Measurements from ENCODE around the gene MRPS2.
"Not testable (repeated sequence)": the region's sequence is repeated elsewhere in the genome, so short reads cannot be mapped to it uniquely, and the experiment has no call there.

MRPS2 gene

DNA sequence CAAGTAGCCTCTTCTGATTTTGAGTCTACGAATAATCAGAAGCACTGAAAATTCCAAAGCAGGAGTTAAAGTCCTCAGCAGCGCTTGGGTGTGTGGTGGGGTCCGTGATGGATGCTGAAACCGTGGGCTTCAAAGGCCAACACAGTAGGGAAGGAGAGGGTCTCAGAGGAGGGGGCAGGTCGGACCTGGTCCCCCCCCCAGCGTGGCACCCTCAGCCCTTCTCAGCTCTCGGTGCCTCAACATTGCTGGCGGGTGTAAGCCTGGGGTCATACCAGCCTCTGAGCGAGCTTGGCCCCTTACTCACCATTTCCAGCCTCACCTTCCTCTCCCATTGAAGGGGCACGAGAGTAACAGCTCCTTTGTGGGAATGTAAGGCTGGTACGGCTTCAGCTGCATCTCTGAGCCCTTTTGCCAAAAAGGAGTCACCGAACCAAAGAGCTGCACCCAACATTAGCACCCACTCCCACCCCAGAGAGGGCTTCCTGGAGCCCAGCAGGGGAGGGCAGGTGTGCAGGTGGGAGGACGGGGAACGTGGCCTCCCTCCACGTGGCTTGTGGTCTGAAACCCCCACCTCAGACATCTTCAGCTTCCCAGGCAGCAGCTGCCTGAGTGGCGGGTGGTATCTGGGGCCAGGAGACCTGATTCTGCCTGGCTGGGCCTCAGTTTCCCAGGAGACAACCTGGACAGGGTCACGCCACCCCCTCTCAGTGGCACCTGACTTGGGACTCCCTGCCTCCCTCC lies 14.0 kb downstream of the MRPS2 start:
- no peak for DNase-seq (ENCODE audit: low read depth)

DNA sequence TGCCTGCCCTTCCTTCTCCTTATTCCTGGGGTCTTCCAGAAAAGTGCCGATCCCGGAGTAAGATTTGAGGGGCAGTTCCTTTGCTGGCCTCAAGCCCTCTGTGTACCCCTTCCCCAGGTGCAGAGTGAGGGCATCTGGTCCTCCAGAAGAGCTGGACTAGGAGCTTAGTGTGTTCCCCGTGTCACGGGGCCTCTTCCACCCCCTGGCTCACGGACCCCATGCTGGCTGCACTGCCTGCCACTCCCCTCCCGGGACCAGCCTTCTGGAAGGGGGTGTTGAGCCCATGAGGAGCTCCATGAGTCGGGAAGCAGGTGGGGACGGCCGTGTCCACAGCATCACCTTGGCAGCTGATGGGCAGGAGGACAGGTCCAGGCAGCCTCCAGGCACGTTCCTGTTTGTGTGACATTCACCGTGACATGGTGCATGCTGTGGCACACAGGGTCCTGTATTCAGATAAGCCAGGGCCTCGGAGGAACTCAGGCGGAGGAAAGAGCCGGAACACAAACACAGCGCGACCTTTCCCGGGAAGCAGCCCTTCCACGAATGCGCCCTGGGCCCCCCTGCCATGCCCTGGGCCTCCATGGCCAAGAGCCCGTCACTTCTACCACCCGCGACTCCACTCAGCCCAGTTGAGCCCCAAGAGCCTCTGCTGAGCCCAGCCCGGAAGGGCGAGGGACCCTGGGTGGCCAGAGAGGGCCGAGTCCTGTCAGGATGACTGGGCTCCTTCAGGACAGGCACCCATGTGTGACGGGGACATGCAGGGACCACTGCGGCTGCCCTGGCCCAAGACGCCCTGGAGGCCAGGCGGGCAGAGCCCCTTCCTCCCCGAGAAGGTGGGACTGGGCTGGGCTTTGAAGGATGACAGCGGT lies 14.8 kb downstream of the MRPS2 start:
- DNase-seq (ENCODE audit: low read depth): no peak

DNA sequence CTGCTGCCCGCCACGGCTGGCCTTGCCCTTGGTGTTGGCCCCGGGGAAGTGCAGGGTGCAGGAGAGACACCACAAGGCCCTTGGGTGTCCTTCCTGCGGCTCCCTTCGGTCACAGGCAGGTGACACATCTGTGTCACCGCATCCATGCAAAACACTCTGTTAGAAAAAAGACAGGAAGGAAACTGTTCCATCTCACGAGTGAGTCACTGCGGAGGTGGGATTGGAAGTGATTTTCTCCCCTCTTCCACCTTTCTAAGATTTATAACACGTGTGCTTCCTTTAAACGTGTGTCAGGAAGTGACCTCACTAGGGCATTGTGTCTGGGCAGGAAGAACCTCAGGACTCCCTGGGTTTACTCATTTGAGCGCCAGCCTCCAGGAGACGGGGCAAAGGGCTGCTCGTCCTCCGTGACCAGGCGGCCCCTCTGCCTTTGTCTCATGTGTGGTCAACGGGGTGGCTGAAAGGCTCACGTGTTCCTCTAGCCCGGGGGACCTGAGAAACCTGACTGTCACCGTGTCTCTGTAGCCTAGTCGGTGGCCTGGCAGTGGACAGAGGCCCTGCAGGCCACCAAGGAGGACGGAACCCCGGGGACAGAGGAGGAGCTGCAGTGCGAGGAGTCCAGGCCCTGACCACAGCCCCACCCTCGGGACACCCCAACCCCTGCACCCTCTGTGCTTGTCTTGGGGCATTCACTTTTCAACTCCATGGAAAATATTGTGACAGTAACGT lies 15.8 kb downstream of the MRPS2 start:
- no peak for DNase-seq (ENCODE audit: low read depth)

DNA sequence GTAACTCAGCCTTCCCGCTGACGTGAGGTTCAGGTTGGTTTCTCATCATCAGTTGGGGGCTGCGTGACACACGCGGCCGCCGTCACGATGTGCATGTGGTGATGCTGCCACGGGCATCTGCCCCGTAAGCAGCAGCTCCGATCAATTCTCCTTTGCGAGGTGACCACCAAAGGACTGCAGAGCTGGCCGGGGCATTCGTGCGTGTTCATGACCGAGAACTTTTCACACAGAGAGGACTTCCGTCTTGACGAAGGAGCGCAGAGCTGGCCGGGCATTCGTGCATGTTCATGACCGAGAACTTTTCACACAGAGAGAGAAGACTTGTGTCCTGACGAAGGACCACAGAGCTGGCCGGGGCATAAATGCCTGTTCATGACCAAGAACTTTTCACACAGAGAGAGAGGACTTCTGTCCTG lies 16.9 kb downstream of the MRPS2 start:
- DNase-seq (ENCODE audit: low read depth): no peak

DNA sequence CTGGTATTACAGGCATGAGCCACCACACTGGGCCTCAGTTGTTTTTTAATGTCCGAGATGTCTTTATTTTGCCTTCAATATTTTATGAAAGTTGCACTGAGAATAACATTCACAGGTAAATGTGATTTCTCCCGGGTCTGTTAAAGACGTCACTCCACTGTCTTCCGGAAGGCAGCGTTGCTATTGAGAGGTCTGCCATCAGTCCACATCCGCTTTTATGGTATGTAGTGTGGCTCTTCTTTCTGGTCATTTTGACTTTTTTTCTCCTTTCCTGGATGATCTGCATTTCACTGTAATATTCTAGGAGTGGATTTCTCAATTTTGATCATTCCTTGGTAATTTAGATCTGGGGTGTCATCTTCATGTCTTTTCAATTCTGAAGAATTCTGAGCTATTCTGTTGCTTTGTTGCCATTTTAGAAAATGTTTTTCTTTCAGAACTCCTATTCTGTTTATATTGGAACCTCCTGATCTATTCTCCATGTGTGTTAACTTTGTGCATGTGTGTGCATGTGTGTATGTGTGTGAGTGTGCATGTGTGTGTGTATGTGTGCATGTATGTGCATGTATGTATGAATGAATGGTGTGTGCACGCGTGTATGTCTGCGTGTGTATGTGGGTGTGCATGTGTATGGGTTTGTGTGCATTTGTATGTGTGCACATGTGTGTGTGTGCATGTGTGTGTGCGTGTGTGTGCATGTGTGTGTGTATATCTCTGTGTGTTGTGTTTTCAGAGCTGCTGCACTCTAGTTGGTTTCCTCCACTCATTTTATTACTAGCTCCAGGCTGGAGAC lies 18.9 kb downstream of the MRPS2 start:
- no peak for DNase-seq (ENCODE audit: low read depth)

DNA sequence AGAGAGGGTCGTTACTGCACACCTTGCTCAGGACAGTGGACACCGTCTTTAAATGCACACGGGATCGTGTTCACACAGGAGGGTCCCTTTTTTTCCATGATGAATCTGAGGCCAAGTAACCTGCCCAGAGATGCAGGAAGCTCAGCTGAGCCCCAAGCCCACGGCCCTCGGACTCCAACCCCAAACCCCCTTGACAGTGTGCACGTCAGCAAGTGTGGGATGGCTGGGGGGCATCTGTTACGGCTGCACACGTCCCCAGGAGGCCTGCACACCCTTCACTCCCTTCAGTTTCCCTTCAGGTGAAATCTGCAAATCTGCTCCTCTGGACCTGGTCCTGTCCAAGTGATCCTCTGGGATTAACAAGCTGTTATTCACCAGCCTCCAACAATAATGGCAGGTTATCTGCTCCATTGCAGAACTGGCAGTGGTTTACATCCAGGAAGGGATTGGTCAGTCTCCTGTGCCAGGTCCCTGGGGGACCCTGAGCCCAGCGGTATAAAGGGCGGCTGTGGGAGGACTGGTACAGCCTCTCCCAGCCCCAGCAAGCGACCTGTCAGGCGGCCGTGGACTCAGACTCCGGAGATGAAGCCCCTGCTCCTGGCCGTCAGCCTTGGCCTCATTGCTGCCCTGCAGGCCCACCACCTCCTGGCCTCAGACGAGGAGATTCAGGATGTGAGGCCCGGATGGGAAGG lies 20.6 kb downstream of the MRPS2 start, which contains the start of gene LCN1:
TSS of gene LCN1 (plus strand) at position 525 of the 692 bp plus-strand sequence. CDS start at position 583, 58 bp downstream.
- DNase-seq (ENCODE audit: low read depth): no peak

DNA sequence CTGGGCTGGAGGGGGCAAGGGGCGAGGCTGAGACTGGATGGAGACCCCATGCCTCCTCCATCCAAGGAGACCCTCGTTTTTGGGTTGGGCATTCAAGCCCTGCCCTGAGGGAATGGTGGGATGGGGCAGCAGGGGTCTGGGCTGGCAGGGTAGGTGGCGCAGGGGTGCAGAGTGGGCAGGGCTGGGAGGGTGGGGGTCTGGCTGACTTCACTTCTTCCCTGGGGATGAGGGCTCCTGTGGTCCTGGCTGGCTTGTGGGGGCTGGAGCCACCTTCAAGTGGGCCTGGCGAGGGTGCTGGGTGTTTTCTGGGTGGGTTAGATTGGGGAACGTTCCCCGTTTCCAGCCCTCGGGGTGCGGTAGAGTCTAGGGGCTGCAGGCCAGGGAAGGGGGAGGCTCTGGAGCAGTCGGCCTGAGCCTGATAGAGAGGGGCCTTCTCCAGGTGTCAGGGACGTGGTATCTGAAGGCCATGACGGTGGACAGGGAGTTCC lies 21.2 kb downstream of the MRPS2 start:
- no peak for DNase-seq (ENCODE audit: low read depth)

DNA sequence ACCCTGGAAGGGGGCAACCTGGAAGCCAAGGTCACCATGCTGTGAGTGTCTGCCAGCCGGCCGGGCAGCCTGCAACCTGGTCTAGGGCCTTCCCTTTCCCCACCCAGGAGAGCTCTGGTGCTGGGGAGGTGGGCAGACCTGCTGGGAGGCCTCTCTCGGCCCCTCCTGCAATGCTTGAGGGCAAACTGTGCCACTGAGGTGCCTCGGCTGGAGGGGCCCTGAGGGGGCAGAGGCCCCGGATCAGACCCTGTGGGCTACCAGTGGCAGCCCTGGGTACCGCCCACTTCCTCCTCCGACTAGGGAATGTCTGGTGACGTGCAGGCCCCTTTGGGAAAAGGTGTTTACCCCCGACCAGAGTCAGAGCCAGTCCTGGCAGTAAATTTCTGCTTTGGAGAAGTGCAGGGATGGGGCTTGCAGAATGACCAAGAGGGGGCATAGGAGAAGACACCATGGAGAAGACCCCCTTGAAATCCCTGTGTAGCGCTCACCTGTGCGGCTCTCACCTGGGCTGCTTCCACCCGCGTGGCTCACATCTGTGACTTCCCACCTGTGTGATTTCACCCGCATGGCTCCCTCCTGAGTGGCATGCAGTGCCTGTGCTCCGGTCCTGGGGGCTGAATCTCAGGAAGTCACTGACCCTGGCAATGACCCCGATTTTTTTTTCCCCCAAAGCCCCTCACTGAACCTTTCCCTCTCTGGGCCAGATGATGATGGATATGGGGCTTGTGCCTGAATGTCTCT lies 21.8 kb downstream of the MRPS2 start:
- no peak for DNase-seq (ENCODE audit: low read depth)

DNA sequence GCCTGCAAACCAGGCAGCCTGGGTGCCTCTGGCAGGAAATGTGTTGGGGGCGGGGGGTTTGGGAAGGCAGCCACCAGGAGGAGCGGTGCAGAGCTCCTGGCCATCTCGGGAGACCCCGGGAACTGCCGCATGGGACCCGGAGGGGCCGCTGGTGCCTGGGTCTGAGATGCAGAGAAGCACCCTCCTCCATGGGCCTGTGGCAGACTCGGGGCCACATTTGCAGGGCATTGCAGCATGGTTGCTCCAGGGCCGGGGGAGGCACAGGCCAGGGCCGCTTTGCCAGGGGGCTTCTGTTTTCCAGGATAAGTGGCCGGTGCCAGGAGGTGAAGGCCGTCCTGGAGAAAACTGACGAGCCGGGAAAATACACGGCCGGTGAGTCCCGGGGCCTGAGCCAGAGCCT lies 22.4 kb downstream of the MRPS2 start:
- DNase-seq (ENCODE audit: low read depth): no peak

DNA sequence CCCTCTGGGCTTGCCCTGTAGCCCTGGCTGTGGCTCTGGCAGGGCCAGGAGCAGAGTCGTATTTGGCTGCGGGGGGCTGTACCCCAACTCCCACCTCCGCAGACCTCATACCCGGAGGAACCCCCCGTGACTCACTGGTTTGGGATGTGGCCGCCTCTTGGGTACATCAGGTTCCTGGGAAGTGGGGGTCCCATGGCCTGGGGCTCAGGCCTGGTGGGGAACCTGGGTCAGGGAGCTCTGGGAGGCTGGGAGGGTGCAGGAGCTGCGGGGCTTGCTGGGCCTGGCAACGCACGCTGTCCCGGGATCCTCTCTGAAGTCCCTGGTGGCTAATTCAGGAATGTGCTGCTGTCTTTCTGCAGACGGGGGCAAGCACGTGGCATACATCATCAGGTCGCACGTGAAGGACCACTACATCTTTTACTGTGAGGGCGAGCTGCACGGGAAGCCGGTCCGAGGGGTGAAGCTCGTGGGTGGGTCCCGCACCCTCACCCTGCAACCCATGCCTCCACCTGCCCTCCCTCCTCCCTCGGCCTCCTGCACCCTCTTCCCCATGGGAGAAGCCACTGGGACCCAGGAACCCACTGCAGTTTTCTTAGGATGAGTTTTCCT lies 23.1 kb downstream of the MRPS2 start:
- no peak for DNase-seq (ENCODE audit: low read depth)

DNA sequence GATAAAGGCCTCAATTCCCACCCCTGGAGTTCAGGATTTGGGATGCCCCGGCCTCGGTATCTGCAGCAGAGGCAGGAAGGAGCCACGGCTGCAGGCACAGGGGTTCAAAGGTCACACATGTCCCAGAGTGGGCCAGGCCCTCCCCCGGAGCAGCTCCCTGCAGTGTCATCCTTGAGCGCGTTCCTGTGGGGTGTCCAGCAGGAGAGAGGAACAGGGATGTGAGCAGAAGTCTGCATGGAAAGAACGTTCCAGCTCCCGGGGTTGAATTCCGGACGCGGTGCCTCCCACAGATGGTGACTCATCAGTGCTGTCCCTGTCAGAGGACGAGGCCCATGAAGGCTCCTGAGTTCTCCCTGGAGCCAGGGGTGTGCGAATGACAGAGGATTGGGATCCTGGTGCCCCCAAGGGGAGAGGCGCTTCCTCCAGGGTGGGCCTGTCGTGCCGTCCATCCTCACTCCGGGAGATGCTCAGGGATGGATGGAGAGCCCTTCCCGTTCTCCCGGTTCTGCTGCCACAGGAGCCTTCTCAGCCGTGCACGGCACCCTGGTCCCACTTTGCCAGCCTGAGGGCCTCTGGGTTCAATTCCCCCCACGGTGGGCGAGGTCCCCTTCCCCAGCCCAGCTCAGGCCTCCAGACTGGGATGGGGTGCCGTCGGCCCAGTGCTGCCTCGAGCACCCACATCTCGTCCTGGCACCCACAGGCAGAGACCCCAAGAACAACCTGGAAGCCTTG lies 23.8 kb downstream of the MRPS2 start:
- no peak for DNase-seq (ENCODE audit: low read depth)

DNA sequence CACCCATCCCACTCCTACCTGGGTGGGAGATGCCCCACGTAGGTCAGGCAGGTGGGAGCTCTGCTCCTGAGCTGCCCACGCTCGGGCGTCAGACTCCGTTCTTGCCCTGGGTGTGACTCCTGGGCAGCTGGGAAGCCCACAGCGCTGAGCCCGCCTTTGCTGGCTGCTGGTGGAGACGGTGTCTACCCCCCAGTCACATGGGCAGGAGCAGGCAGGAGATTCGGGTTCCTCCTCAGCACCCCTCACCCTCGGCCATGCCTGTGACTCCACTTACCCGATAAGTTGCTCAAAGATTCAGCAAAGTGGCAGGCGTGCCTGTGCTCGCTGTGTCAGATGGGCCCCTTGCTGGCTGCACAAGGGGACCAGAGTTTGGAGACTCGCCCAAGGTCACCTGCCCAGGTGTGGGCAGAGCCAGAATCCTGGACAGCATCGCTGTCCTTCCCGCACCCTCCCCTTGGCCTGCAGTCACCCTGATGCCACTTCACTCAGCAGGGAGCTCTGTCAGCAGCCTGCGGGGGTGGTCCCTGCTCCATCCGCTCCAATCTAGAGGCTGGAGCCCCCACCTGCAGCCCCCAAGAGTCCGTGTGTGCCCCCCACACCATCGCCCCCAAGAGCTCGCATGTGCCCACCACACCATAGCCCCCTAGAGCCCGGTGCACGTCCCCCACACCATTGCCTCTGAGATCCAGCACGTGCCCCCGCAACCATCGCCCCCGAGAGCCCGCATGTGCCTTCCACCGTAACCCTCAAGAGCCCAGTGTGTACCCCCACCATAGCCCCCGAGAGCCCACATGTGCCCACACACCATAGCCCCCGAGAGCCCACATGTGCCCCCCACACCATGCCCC lies 25.0 kb downstream of the MRPS2 start:
- DNase-seq (ENCODE audit: low read depth): no peak

DNA sequence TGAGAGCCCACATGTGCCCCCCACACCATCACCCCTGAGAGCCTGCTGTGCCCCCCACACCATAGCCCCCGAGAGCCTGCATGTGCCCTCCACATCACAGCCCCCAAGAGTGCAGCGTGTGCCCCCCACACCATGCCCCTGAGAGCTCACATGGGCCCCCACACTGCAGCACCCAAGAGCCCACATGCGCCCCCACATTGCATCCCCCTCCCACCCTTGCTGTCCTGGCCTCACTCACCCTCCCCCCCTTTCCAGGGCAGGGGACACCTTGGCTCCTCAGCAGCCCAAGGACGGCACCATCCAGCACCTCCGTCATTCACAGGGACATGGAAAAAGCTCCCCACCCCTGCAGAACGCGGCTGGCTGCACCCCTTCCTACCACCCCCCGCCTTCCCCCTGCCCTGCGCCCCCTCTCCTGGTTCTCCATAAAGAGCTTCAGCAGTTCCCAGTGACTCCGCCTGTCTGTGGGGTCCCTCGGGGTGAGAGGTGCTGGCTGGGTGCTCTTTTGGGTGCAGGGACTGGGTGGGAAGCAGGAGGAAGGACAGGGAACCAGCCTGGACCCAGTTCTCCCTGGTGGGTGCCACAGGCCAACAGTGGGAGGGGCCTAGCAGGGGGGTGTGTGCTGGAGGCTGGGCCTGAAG lies 25.7 kb downstream of the MRPS2 start:
- no peak for DNase-seq (ENCODE audit: low read depth)

DNA sequence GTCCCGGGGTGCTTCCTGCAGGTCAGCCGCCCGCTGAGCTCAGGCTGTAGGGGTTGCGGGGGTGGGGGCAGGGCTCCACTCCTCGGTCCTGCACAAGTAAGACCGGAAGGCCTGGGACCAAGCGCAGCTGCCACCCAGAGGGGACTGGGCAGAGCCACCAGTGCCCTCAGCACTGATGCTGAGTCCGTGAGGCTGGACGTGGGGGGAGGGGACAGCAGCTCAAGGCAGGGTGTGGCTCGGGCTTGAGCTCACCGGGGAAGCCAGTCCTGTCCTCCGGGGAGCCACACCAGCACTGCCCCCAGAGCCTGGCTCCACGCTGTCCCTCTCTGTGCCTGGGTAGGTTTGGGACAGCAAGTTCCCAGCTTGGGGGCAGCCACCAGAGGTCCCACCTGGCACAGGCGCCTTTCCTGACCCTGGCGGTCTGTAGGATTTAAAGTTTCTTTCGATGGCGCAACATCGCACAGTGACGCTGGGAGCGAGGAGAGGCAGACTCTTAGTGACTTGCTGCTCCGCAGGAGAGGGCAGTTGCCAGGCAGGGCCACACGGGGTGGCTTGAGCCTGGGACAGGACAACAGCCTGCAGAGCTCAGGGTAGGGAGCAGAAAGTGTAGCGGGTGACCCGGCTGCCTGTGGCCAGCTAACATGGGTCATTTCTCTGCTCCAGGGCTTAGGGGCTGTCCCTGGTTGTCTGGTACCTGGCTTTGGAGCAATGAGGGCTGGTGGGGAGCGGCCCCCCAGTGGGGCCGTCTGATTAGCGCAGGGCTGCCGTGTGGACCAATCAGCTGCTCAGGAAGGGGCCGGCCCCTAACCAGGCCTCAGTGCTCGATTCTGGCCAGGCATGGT lies 26.5 kb downstream of the MRPS2 start:
- DNase-seq (ENCODE audit: low read depth): no peak

DNA sequence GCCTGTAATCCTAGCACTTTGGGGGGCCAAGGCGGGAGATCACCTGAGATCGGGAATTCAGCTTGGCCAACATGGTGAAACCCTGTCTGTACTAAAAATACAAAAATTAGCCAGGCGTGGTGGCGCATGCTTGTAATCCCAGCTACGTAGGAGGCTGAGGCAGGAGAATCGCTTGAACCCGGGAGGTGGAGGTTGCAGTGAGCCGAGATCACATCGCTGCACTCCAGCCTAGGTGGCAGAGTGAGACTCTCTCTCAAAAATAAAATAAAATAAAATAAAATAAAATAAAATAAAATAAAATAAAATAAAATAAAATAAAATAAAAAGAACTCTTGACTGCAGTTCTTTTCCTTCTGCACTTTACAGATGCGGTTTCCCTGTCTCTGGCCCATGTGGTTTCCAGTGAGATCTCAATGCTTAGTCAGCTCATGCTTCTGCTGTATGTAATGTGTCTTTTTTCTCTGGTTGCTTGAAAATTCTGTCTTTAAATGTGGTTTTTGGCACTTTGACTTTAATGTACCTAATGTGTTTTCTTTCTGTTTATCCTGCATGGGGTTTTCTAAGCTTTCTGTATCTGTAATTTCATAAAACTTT lies 28.5 kb downstream of the MRPS2 start:
- DNase-seq (ENCODE audit: low read depth): not testable (repeated sequence)

DNA sequence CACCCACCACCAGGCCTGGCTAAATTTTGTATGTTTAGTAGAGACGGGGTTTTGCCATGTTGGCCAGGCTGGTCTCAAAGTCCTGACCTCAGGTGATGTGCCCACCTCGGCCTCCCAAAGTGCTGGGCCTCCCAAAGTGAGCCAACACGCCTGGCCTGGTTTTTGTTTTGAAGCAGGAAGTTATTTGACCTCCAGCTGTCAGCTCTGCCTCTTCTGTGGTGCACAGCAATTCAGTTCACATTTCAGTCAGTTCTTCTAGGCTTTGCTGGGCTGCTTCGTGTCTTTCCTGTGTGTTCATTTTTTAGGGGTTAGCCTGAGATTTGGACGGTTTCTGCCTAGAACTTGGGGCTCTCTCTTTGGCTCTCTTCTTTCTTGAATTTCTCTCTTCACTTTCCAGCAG lies 29.7 kb downstream of the MRPS2 start:
- DNase-seq (ENCODE audit: low read depth): no peak

All from amniotic epithelial cell (primary cell).